Retina (tissue), 1 donor: ENCODE measurements around the gene DNAI2.
"Not testable (repeated sequence)": the region's sequence is repeated elsewhere in the genome, so short reads cannot be mapped to it uniquely, and the experiment has no call there.

Source experiments
- DNase-seq: peaks from one replicate; pipeline ENCODE4 v3.0.0-alpha.2; 2016

The DNAI2 gene

GRCh38 chr17:74245145-74245831, 28.7 kb upstream of the DNAI2 start:
- peak; percentile 90 for DNase-seq

- no peak for DNase-seq
These were observed 28.2 kb upstream of the DNAI2 start for GRCh38 chr17:74245871-74246270.

GRCh38 chr17:74249590-74250270, 24.3 kb upstream of the DNAI2 start:
- DNase-seq = peak; percentile 48

GRCh38 chr17:74250324-74250995, 23.6 kb upstream of the DNAI2 start:
- DNase-seq = no peak

- no peak for DNase-seq
These were observed 23.0 kb upstream of the DNAI2 start for GRCh38 chr17:74251051-74251450.

GRCh38 chr17:74251569-74251968, 22.5 kb upstream of the DNAI2 start:
- no peak for DNase-seq

GRCh38 chr17:74252211-74252610, 21.8 kb upstream of the DNAI2 start:
- DNase-seq = no peak

GRCh38 chr17:74253036-74253435, 21.0 kb upstream of the DNAI2 start:
- no peak for DNase-seq

GRCh38 chr17:74257311-74257710, 16.7 kb upstream of the DNAI2 start:
- DNase-seq = no peak

GRCh38 chr17:74259667-74260524, 14.1 kb upstream of the DNAI2 start:
- no peak for DNase-seq

- no peak for DNase-seq
These were observed 13.5 kb upstream of the DNAI2 start for GRCh38 chr17:74260525-74260850.

GRCh38 chr17:74262601-74263000, 11.4 kb upstream of the DNAI2 start:
- no peak for DNase-seq

GRCh38 chr17:74267054-74267453, 7.0 kb upstream of the DNAI2 start:
- DNase-seq = not testable (repeated sequence)

GRCh38 chr17:74267579-74267978, 6.5 kb upstream of the DNAI2 start:
- DNase-seq = no peak

- no peak for DNase-seq
These were observed 6.0 kb upstream of the DNAI2 start for GRCh38 chr17:74267987-74268499.

GRCh38 chr17:74268558-74268957, 5.5 kb upstream of the DNAI2 start:
- no peak for DNase-seq

GRCh38 chr17:74270333-74270732, 3.7 kb upstream of the DNAI2 start:
- no peak for DNase-seq

GRCh38 chr17:74271281-74271680, 2.8 kb upstream of the DNAI2 start:
- DNase-seq = no peak

GRCh38 chr17:74271901-74272561, 2.0 kb upstream of the DNAI2 start:
- peak; percentile 72 for DNase-seq

GRCh38 chr17:74272731-74273201, 1.3 kb upstream of the DNAI2 start:
- DNase-seq = peak; percentile 46

- no peak for DNase-seq
These were observed 791 bp downstream of the DNAI2 start for GRCh38 chr17:74274709-74275340.

- DNase-seq = peak; percentile 38
These were observed 2.0 kb downstream of the DNAI2 start for GRCh38 chr17:74276051-74276476.
